ENCODE measurements around the gene CIP2A.

Gene CIP2A

GRCh38 chr3:108555966-108556581 lies 33.2 kb downstream of the CIP2A start:
- no peak for FAIRE-seq

- no peak for FAIRE-seq
Observed at GRCh38 chr3:108554913-108555571, 34.2 kb downstream of the CIP2A start.

GRCh38 chr3:108554229-108554628 lies 35.0 kb downstream of the CIP2A start:
- no peak for FAIRE-seq

- peak; percentile 99 for FAIRE-seq
Observed at GRCh38 chr3:108552267-108553159, 36.7 kb downstream of the CIP2A start.

GRCh38 chr3:108548886-108549285 lies 40.4 kb downstream of the CIP2A start:
- FAIRE-seq, result no peak

- no peak for FAIRE-seq
Observed at GRCh38 chr3:108548304-108548703, 40.9 kb downstream of the CIP2A start.

GRCh38 chr3:108546692-108547091 lies 42.5 kb downstream of the CIP2A start:
- FAIRE-seq, result no peak

GRCh38 chr3:108546247-108546646 lies 43.0 kb downstream of the CIP2A start:
- no peak for FAIRE-seq

GRCh38 chr3:108538083-108538482 lies 51.2 kb downstream of the CIP2A start:
- FAIRE-seq, result no peak

- no peak for FAIRE-seq
Observed at GRCh38 chr3:108528459-108529252, 60.6 kb downstream of the CIP2A start.

GRCh38 chr3:108527817-108528216 lies 61.4 kb downstream of the CIP2A start:
- FAIRE-seq, result no peak

GRCh38 chr3:108527109-108527508 lies 62.1 kb downstream of the CIP2A start:
- no peak for FAIRE-seq

GRCh38 chr3:108525971-108526370 lies 63.3 kb downstream of the CIP2A start:
- FAIRE-seq, result no peak

GRCh38 chr3:108525256-108525655 lies 64.0 kb downstream of the CIP2A start:
- no peak for FAIRE-seq

GRCh38 chr3:108524537-108524936 lies 64.7 kb downstream of the CIP2A start:
- no peak for FAIRE-seq

GRCh38 chr3:108518895-108519294 lies 70.3 kb downstream of the CIP2A start:
- no peak for FAIRE-seq

GRCh38 chr3:108516881-108517280 lies 72.4 kb downstream of the CIP2A start:
- FAIRE-seq, result no peak

GRCh38 chr3:108513961-108514360 lies 75.3 kb downstream of the CIP2A start:
- FAIRE-seq, result no peak

- no peak for FAIRE-seq
Observed at GRCh38 chr3:108512671-108513070, 76.6 kb downstream of the CIP2A start.

GRCh38 chr3:108511490-108511889 lies 77.7 kb downstream of the CIP2A start:
- no peak for FAIRE-seq

- no peak for FAIRE-seq
Observed at GRCh38 chr3:108511055-108511454, 78.2 kb downstream of the CIP2A start.

- no peak for FAIRE-seq
Observed at GRCh38 chr3:108510496-108510895, 78.7 kb downstream of the CIP2A start, which contains the start of gene MYH15. Gene MYH15, minus strand, starts transcription at chr3:108510596. Its CDS starts 66 bp downstream, at chr3:108510530.

- no peak for FAIRE-seq
Observed at GRCh38 chr3:108509871-108510270, 79.4 kb downstream of the CIP2A start.
